Adrenal gland (tissue), 5 donors: ENCODE data around the gene FEZF2.

Experiments used
- POLR2A ChIP-seq, 2 donors: fragments of 450-650 bp; IDR thresholded peaks; one replicate each; pipeline ENCODE4 v1.6.1; 2017; ENCODE audit warnings: antibody characterized with exemption in 2 of 2, mild to moderate bottlenecking in 2 of 2, moderate library complexity in 1 of 2
- TF ChIP-seq, protein P1 (sequence below), 6 experiments: fragments of 450-650 bp in 4 of 6; fragments of 200-600 bp in 2 of 6; sonication (generic) in 1 of 6; IDR thresholded peaks; 1 replicate in 5 of 6; 2 replicates in 1 of 6; pipeline versions ENCODE4 v1.5.1 to v1.8.0; 2016 to 2021; ENCODE audit warnings: antibody characterized with exemption in 6 of 6, mild to moderate bottlenecking in 2 of 6, moderate library complexity in 1 of 6
- donor health status: DM: no; HTN: no; CAD: no.

DNA sequence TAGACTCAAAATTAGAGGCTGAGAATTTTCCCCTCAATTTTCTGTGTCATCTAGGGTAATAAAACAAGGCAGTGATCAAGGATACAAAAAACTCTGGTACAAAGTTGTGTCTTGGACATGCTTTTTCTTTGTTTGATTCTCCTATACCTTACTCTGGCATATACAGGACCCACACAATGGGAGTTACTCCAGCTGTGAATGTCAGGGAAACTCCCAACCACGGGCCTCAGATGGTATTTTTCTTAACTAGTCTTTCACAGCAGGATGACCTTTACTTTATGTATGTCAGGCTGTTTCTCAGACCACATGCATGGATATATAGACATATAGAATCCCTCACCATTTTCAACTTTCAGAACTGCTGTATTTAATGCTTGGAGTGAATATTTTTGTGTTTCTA, 41.3 kb downstream of the FEZF2 start:
- TF ChIP-seq, protein P1, sequence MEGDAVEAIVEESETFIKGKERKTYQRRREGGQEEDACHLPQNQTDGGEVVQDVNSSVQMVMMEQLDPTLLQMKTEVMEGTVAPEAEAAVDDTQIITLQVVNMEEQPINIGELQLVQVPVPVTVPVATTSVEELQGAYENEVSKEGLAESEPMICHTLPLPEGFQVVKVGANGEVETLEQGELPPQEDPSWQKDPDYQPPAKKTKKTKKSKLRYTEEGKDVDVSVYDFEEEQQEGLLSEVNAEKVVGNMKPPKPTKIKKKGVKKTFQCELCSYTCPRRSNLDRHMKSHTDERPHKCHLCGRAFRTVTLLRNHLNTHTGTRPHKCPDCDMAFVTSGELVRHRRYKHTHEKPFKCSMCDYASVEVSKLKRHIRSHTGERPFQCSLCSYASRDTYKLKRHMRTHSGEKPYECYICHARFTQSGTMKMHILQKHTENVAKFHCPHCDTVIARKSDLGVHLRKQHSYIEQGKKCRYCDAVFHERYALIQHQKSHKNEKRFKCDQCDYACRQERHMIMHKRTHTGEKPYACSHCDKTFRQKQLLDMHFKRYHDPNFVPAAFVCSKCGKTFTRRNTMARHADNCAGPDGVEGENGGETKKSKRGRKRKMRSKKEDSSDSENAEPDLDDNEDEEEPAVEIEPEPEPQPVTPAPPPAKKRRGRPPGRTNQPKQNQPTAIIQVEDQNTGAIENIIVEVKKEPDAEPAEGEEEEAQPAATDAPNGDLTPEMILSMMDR (IDR thresholded peaks at IDR 0.05), result no peak
- TF ChIP-seq POLR2A (IDR thresholded peaks at IDR 0.05), result no peak
